Smooth muscle cell (in vitro differentiated cells): ENCODE results near the gene ZNF525. TPM values are rescaled to one million over a fixed set of nuclear protein-coding genes. Genes with fewer than 3 reads are reported as not detected.
"Not testable (repeated sequence)": the region's sequence is repeated elsewhere in the genome, so short reads cannot be mapped to it uniquely, and the experiment has no call there.

ENCODE experiments used
- DNase-seq: peaks from one replicate; lab custom pipeline; 2025; ENCODE audit not compliant: unreplicated experiment; lab: John Stamatoyannopoulos, UW
- H2AFZ ChIP-seq: fragments of 200-600 bp; sonication (generic); 2 replicates; pipeline ENCODE4 v1.6.0; 2016; ENCODE audit warnings: antibody characterized with exemption, low read depth, mild to moderate bottlenecking
- H3F3A ChIP-seq: fragments of 200-600 bp; sonication (generic); 2 replicates; pipeline ENCODE4 v1.6.0; 2017; ENCODE audit warnings: antibody characterized with exemption, low read depth
- H3K27ac ChIP-seq: fragments of 200-600 bp; sonication (generic); 2 replicates; pipeline ENCODE4 v1.5.1; 2016; ENCODE audit warnings: low read depth, mild to moderate bottlenecking
- H3K27me3 ChIP-seq: fragments of 200-600 bp; sonication (generic); 2 replicates; pipeline ENCODE4 v1.6.1; 2016; ENCODE audit warnings: low read depth, mild to moderate bottlenecking
- H3K36me3 ChIP-seq: fragments of 200-600 bp; sonication (generic); 2 replicates; pipeline ENCODE4 v1.5.1; 2016; ENCODE audit warnings: low read depth
- H3K4me1 ChIP-seq: fragments of 200-600 bp; sonication (generic); 2 replicates; pipeline ENCODE4 v1.5.1; 2016; ENCODE audit warnings: low read depth
- H3K4me2 ChIP-seq: fragments of 200-600 bp; sonication (generic); 2 replicates; pipeline ENCODE4 v1.6.0; 2016; ENCODE audit warnings: mild to moderate bottlenecking
- H3K4me3 ChIP-seq: fragments of 200-600 bp; sonication (generic); 2 replicates; pipeline ENCODE4 v1.5.1; 2016; ENCODE audit warnings: mild to moderate bottlenecking
- H3K79me2 ChIP-seq: fragments of 200-600 bp; sonication (generic); 2 replicates; pipeline ENCODE4 v1.6.0; 2016; ENCODE audit warnings: low read depth, mild to moderate bottlenecking
- H3K9ac ChIP-seq: fragments of 200-600 bp; sonication (generic); 2 replicates; pipeline ENCODE4 v1.6.0; 2016; ENCODE audit warnings: low read depth
- H3K9me3 ChIP-seq: fragments of 200-600 bp; sonication (generic); replicated peaks from 2 replicates; pipeline ENCODE4 v1.5.1; 2016; ENCODE audit warnings: low read depth
- H4K20me1 ChIP-seq: fragments of 200-600 bp; sonication (generic); 2 replicates; pipeline ENCODE4 v1.6.0; 2016; ENCODE audit warnings: low read depth
- WGBS: methylation state at CpG from one replicate; pipeline ENCODE4 v1.1.7; 2016; ENCODE audit warnings: low lambda C conversion rate; 5-methylcytosine and 5-hydroxymethylcytosine counted together
- polyA plus RNA-seq: library from polyadenylated mRNA; unstranded; fragments of >200 nt; fragmentation: Nextera tagmentation; extraction: Ambion mirVana; gene quantifications from 2 replicates; pipeline ENCODE4 v1.2.1, GENCODE V29; 2016
- total RNA-seq: library from RNA; depleted of rRNA; stranded (reverse); fragments of >200 nt; gene quantifications from 2 replicates; pipeline ENCODE4 v1.2.3, GENCODE V29; 2014
- TF ChIP-seq, protein P1 (sequence below): fragments of 200-600 bp; sonication (generic); IDR thresholded peaks from 2 replicates; pipeline ENCODE4 v1.5.1; 2017; ENCODE audit warnings: borderline replicate concordance, mild to moderate bottlenecking, antibody characterized with exemption; ENCODE audit not compliant: insufficient read depth, poor library complexity, severe bottlenecking

The ZNF525 gene
- total and polyA plus RNA-seq, 2 experiments from 2014 or later = 1.4 to 11.7 TPM

GRCh38 chr19:53394974-53395839 lies 29.7 kb downstream of the ZNF525 start, which contains the start of gene ZNF765:
TSS of gene ZNF765 (plus strand) at chr19:53395149. CDS start at chr19:53398016, 2,867 bp downstream.
- no peaks in the 10 kb centered on the region for H3K36me3 ChIP-seq
- WGBS = 2% methylated on average over 58 of the region's 58 CpGs
- H3K27me3 ChIP-seq = no peaks in the 10 kb centered on the region
- DNase-seq = peak; percentile 89
- H3K9me3 ChIP-seq = no peaks in the 10 kb centered on the region
- peak within 1 kb of the TSS; percentile 97 for H2AFZ ChIP-seq
- H3K9ac ChIP-seq = peak within 1 kb of the TSS; percentile 91
- TF ChIP-seq, protein P1, sequence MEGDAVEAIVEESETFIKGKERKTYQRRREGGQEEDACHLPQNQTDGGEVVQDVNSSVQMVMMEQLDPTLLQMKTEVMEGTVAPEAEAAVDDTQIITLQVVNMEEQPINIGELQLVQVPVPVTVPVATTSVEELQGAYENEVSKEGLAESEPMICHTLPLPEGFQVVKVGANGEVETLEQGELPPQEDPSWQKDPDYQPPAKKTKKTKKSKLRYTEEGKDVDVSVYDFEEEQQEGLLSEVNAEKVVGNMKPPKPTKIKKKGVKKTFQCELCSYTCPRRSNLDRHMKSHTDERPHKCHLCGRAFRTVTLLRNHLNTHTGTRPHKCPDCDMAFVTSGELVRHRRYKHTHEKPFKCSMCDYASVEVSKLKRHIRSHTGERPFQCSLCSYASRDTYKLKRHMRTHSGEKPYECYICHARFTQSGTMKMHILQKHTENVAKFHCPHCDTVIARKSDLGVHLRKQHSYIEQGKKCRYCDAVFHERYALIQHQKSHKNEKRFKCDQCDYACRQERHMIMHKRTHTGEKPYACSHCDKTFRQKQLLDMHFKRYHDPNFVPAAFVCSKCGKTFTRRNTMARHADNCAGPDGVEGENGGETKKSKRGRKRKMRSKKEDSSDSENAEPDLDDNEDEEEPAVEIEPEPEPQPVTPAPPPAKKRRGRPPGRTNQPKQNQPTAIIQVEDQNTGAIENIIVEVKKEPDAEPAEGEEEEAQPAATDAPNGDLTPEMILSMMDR = peak; percentile 33
- peak within 1 kb of the TSS; percentile 100 for H3K4me3 ChIP-seq
- H4K20me1 ChIP-seq = peaks cover 6% of the 10 kb centered on the region
- H3K4me1 ChIP-seq = peaks cover 12% of the 10 kb centered on the region
- H3K4me2 ChIP-seq = peak within 1 kb of the TSS; percentile 98
- peaks cover 9% of the 10 kb centered on the region for H3F3A ChIP-seq
- peaks cover 33% of the 10 kb centered on the region for H3K79me2 ChIP-seq
- peak within 1 kb of the TSS; percentile 81 for H3K27ac ChIP-seq

- peaks cover 34% of the 10 kb centered on the region for H3K79me2 ChIP-seq
- not testable (repeated sequence) for H4K20me1 ChIP-seq, H3K27me3 ChIP-seq, H3K9me3 ChIP-seq, H3K36me3 ChIP-seq, H3F3A ChIP-seq, DNase-seq
- H3K4me3 ChIP-seq = peak overlapping the region; percentile 100
- peak overlapping the region; percentile 81 for H3K27ac ChIP-seq
- peak overlapping the region; percentile 97 for H2AFZ ChIP-seq
- H3K9ac ChIP-seq = peak overlapping the region; percentile 91
- H3K4me2 ChIP-seq = peak overlapping the region; percentile 98
- H3K4me1 ChIP-seq = peaks cover 12% of the 10 kb centered on the region
- WGBS = 9% methylated on average over 9 of the region's 9 CpGs
Observed at GRCh38 chr19:53395840-53396524, 30.5 kb downstream of the ZNF525 start.

- Histone ChIP-seq H3K27me3 (no peaks in the 10 kb centered on the region), H3F3A (peaks cover 9% of the 10 kb centered on the region), H3K36me3 (no peaks in the 10 kb centered on the region), H2AFZ (no peak overlapping the region), H3K4me2 (peak overlapping the region; percentile 98), H3K4me1 (peaks cover 12% of the 10 kb centered on the region), H3K9ac (no peak overlapping the region), H3K27ac (no peak overlapping the region), H3K79me2 (peaks cover 34% of the 10 kb centered on the region), H3K9me3 (no peaks in the 10 kb centered on the region), H3K4me3 (peak overlapping the region; percentile 100), H4K20me1 (peaks cover 6% of the 10 kb centered on the region)
- TF ChIP-seq, protein P1 = no peak
- no peak for DNase-seq
- WGBS = 0% methylated on average over 1 of the region's 1 CpG
Observed at GRCh38 chr19:53396525-53396868, 31.0 kb downstream of the ZNF525 start.

- H3K9me3 ChIP-seq, H3K27me3 ChIP-seq, DNase-seq, H3K4me3 ChIP-seq, H3K9ac ChIP-seq, H2AFZ ChIP-seq, H3K4me2 ChIP-seq, H4K20me1 ChIP-seq, H3K36me3 ChIP-seq, H3F3A ChIP-seq, H3K27ac ChIP-seq: not testable (repeated sequence)
- peaks cover 34% of the 10 kb centered on the region for H3K79me2 ChIP-seq
- 81% methylated on average over 1 of the region's 1 CpG for WGBS
- H3K4me1 ChIP-seq = peaks cover 12% of the 10 kb centered on the region
Observed at GRCh38 chr19:53397918-53398317, 32.4 kb downstream of the ZNF525 start.
